Trophoblast cell (in vitro differentiated cells and primary cell): ENCODE results near the gene GEMIN4.
"Not testable (repeated sequence)": the region's sequence is repeated elsewhere in the genome, so short reads cannot be mapped to it uniquely, and the experiment has no call there.

Experiments used
- DNase-seq, 2 donors: peaks; one replicate each; pipeline ENCODE4 v3.0.0-alpha.2; 2016
- H2AFZ ChIP-seq: 2 replicates; pipeline ENCODE4 v1.6.1; 2013; ENCODE audit warnings: low read length, moderate library complexity, mild to moderate bottlenecking; ENCODE audit not compliant: insufficient read depth, poor library complexity
- H2AK5ac ChIP-seq: 2 replicates; pipeline ENCODE4 v1.6.1; 2013; ENCODE audit warnings: mild to moderate bottlenecking, low read length
- H2BK120ac ChIP-seq: 2 replicates; pipeline ENCODE4 v1.6.1; 2013; ENCODE audit warnings: low read length, mild to moderate bottlenecking, moderate library complexity; ENCODE audit not compliant: insufficient read depth, poor library complexity
- H2BK12ac ChIP-seq: 2 replicates; pipeline ENCODE4 v1.6.1; 2013; ENCODE audit warnings: mild to moderate bottlenecking, low read length, moderate library complexity
- H2BK5ac ChIP-seq: 2 replicates; pipeline ENCODE4 v1.6.1; 2013; ENCODE audit warnings: low read length, low read depth, moderate library complexity, mild to moderate bottlenecking; ENCODE audit not compliant: poor library complexity
- H3K14ac ChIP-seq: 2 replicates; pipeline ENCODE4 v1.6.1; 2013; ENCODE audit warnings: mild to moderate bottlenecking, low read length
- H3K18ac ChIP-seq: 2 replicates; pipeline ENCODE4 v1.6.1; 2013; ENCODE audit warnings: mild to moderate bottlenecking, low read length
- H3K23ac ChIP-seq: 2 replicates; pipeline ENCODE4 v1.6.1; 2013; ENCODE audit warnings: low read length
- H3K27ac ChIP-seq: 2 replicates; pipeline ENCODE4 v1.5.1; 2013; ENCODE audit warnings: low read depth, mild to moderate bottlenecking, inconsistent platforms, low read length, moderate library complexity
- H3K27me3 ChIP-seq: 2 replicates; pipeline ENCODE4 v1.6.1; 2013; ENCODE audit warnings: inconsistent platforms, mild to moderate bottlenecking, low read length, moderate library complexity; ENCODE audit not compliant: insufficient read depth
- H3K36me3 ChIP-seq, 2 experiments: 1 replicate in 1 of 2; 2 replicates in 1 of 2; pipeline ENCODE4 v1.6.1; 2013; ENCODE audit warnings: low read length in 2 of 2, mild to moderate bottlenecking in 2 of 2, moderate library complexity in 1 of 2; ENCODE audit not compliant: insufficient read depth in 2 of 2, control insufficient read depth in 1 of 2
- H3K4ac ChIP-seq: 2 replicates; pipeline ENCODE4 v1.6.1; 2013; ENCODE audit warnings: low read depth, mild to moderate bottlenecking, low read length, moderate library complexity
- H3K4me1 ChIP-seq, 2 experiments: 1 replicate in 1 of 2; 2 replicates in 1 of 2; pipeline ENCODE4 v1.6.1; 2013; ENCODE audit warnings: low read length in 2 of 2, mild to moderate bottlenecking in 2 of 2, moderate library complexity in 1 of 2; ENCODE audit not compliant: insufficient read depth in 2 of 2, control insufficient read depth in 1 of 2
- H3K4me2 ChIP-seq: 2 replicates; pipeline ENCODE4 v1.6.1; 2013; ENCODE audit warnings: inconsistent platforms, mild to moderate bottlenecking, low read length, moderate library complexity
- H3K4me3 ChIP-seq: 2 replicates; pipeline ENCODE4 v1.5.1; 2013; ENCODE audit warnings: mild to moderate bottlenecking, low read depth, low read length, inconsistent platforms
- H3K79me1 ChIP-seq: one replicate; pipeline ENCODE4 v1.6.1; 2013; ENCODE audit warnings: low read length
- H3K79me2 ChIP-seq: 2 replicates; pipeline ENCODE4 v1.6.1; 2013; ENCODE audit warnings: low read length, mild to moderate bottlenecking; ENCODE audit not compliant: control insufficient read depth, insufficient read depth, poor library complexity
- H3K9ac ChIP-seq: 2 replicates; pipeline ENCODE4 v1.6.1; 2013; ENCODE audit warnings: mild to moderate bottlenecking, low read length
- H3K9me3 ChIP-seq: 2 replicates; pipeline ENCODE4 v1.6.1; 2013; ENCODE audit warnings: low read depth, mild to moderate bottlenecking, control low read depth, inconsistent platforms, low read length; ENCODE audit not compliant: insufficient read depth
- H4K12ac ChIP-seq: 2 replicates; pipeline ENCODE4 v1.6.1; 2013; ENCODE audit warnings: low read depth, mild to moderate bottlenecking, low read length, moderate library complexity
- H4K8ac ChIP-seq: 2 replicates; pipeline ENCODE4 v1.6.1; 2013; ENCODE audit warnings: low read depth, mild to moderate bottlenecking, low read length, moderate library complexity
- H4K91ac ChIP-seq: one replicate; pipeline ENCODE4 v1.6.1; 2013; ENCODE audit warnings: low read depth, mild to moderate bottlenecking, low read length, moderate library complexity
- WGBS: extraction: QIAGEN DNeasy Blood & Tissue Kit; methylation state at CpG from one replicate; pipeline ENCODE4 v1.1.7; 2013; ENCODE audit warnings: missing lambda C conversion rate; ENCODE audit not compliant: insufficient read length, insufficient coverage; ENCODE audit errors: extremely low coverage; 5-methylcytosine and 5-hydroxymethylcytosine counted together

GEMIN4 gene

GRCh38 chr17:755319-755961 is 3.4 kb upstream of the GEMIN4 start:
- H3K79me1 ChIP-seq: peaks cover 11% of the 10 kb centered on the region
- H3K14ac ChIP-seq, H3K4me2 ChIP-seq, H2BK5ac ChIP-seq, H3K4me3 ChIP-seq, H2BK12ac ChIP-seq, H3K18ac ChIP-seq, H3K9ac ChIP-seq, H3K4ac ChIP-seq, H3K27me3 ChIP-seq, DNase-seq, H2AFZ ChIP-seq, H3K23ac ChIP-seq, H2BK120ac ChIP-seq, H2AK5ac ChIP-seq, H4K91ac ChIP-seq, H3K27ac ChIP-seq, H3K9me3 ChIP-seq, H4K8ac ChIP-seq, H4K12ac ChIP-seq: not testable (repeated sequence)
- peaks cover 8 to 12% of the 10 kb centered on the region in 2 experiments for H3K36me3 ChIP-seq
- peaks cover 14% of the 10 kb centered on the region for H3K79me2 ChIP-seq
- peaks cover 9 to 11% of the 10 kb centered on the region in 2 experiments for H3K4me1 ChIP-seq
- no CpG with 5 or more reads among the region's 9 CpGs for WGBS

GRCh38 chr17:753418-753817 is 1.4 kb upstream of the GEMIN4 start:
- no peak overlapping the region for H4K12ac ChIP-seq
- H3K9me3 ChIP-seq: peaks cover 4% of the 10 kb centered on the region
- no peak overlapping the region for H2AFZ ChIP-seq
- H4K91ac ChIP-seq: no peak overlapping the region
- H3K36me3 ChIP-seq: peaks cover 5 to 9% of the 10 kb centered on the region in 2 experiments
- no CpG with 5 or more reads among the region's 13 CpGs for WGBS
- H3K18ac ChIP-seq: no peak overlapping the region
- no peak overlapping the region for H2BK12ac ChIP-seq
- H2AK5ac ChIP-seq: no peak overlapping the region
- H3K79me1 ChIP-seq: peaks cover 11% of the 10 kb centered on the region
- no peak overlapping the region for H2BK5ac ChIP-seq
- H3K4me1 ChIP-seq: peaks cover 9 to 11% of the 10 kb centered on the region in 2 experiments
- no peak overlapping the region for H3K27ac ChIP-seq
- H3K4me3 ChIP-seq: no peak overlapping the region
- H4K8ac ChIP-seq: no peak overlapping the region
- no peaks in the 10 kb centered on the region for H3K27me3 ChIP-seq
- peaks cover 14% of the 10 kb centered on the region for H3K79me2 ChIP-seq
- no peak overlapping the region for H3K4ac ChIP-seq
- H3K23ac ChIP-seq: no peak overlapping the region
- no peak overlapping the region for H3K4me2 ChIP-seq
- H3K9ac ChIP-seq: no peak overlapping the region
- no peak overlapping the region for H3K14ac ChIP-seq
- no peak for DNase-seq
- H2BK120ac ChIP-seq: no peak overlapping the region

- no CpG with 5 or more reads among the region's 43 CpGs for WGBS
- H3K4me2 ChIP-seq: peak overlapping the region; percentile 76
- peaks cover 14% of the 10 kb centered on the region for H3K79me2 ChIP-seq
- peak overlapping the region; percentile 33 for H2BK12ac ChIP-seq
- H3K23ac ChIP-seq: no peak overlapping the region
- peak overlapping the region; percentile 89 for H3K14ac ChIP-seq
- H2AK5ac ChIP-seq: peak overlapping the region; percentile 80
- peak in 1 of 2 donors; percentile 16 for DNase-seq
- peak overlapping the region; percentile 84 for H3K18ac ChIP-seq
- no peaks in the 10 kb centered on the region for H3K27me3 ChIP-seq
- H2AFZ ChIP-seq: peak overlapping the region; percentile 85
- H3K4me3 ChIP-seq: peak overlapping the region; percentile 97
- peaks cover 11% of the 10 kb centered on the region for H3K79me1 ChIP-seq
- H3K4me1 ChIP-seq: peaks cover 9 to 11% of the 10 kb centered on the region in 2 experiments
- H3K9me3 ChIP-seq: peaks cover 5% of the 10 kb centered on the region
- H4K91ac ChIP-seq: peak overlapping the region; percentile 89
- peak overlapping the region; percentile 11 for H3K9ac ChIP-seq
- peak overlapping the region; percentile 40 for H2BK120ac ChIP-seq
- H4K12ac ChIP-seq: peak overlapping the region; percentile 95
- peaks cover 11 to 13% of the 10 kb centered on the region in 2 experiments for H3K36me3 ChIP-seq
- H3K4ac ChIP-seq: peak overlapping the region; percentile 66
- peak overlapping the region; percentile 29 for H2BK5ac ChIP-seq
- H4K8ac ChIP-seq: peak overlapping the region; percentile 97
- no peak overlapping the region for H3K27ac ChIP-seq
These were observed 656 bp upstream of the GEMIN4 start for GRCh38 chr17:752620-753219.

GRCh38 chr17:751269-752001 is 629 bp downstream of the GEMIN4 start:
- Histone ChIP-seq H3K79me1 (peaks cover 11% of the 10 kb centered on the region), H3K14ac (peak overlapping the region; percentile 79), H3K18ac (peak overlapping the region; percentile 33), H3K27ac (no peak overlapping the region), H2AFZ (peak overlapping the region; percentile 78), H2BK12ac (no peak overlapping the region), H4K8ac (peak overlapping the region; percentile 79), H4K91ac (peak overlapping the region; percentile 80), H2AK5ac (peak overlapping the region; percentile 46), H3K36me3 (peaks cover 21 to 22% of the 10 kb centered on the region in 2 experiments), H3K4me1 (peaks cover 9 to 11% of the 10 kb centered on the region in 2 experiments), H2BK120ac (no peak overlapping the region), H3K9ac (peak overlapping the region; percentile 81), H3K9me3 (peaks cover 6% of the 10 kb centered on the region), H3K4me2 (peak overlapping the region; percentile 76), H3K4ac (peak overlapping the region; percentile 63), H4K12ac (peak overlapping the region; percentile 56), H3K27me3 (no peaks in the 10 kb centered on the region), H3K4me3 (peak overlapping the region; percentile 97), H3K79me2 (peaks cover 14% of the 10 kb centered on the region), H2BK5ac (no peak overlapping the region), H3K23ac (no peak overlapping the region)
- DNase-seq: peak in 1 of 2 donors; percentile 27
- no CpG with 5 or more reads among the region's 49 CpGs for WGBS
